GM19438 (cell line): ENCODE data around the gene RUFY3.
"Not testable (repeated sequence)": the region's sequence is repeated elsewhere in the genome, so short reads cannot be mapped to it uniquely, and the experiment has no call there.

Experiments used
- ATAC-seq: cut with Tn5 transposase; IDR thresholded peaks from one replicate; pipeline ENCODE4 v1.9.1; 2021; ENCODE audit warnings: low read depth; ENCODE audit not compliant: unreplicated experiment

The RUFY3 gene

DNA sequence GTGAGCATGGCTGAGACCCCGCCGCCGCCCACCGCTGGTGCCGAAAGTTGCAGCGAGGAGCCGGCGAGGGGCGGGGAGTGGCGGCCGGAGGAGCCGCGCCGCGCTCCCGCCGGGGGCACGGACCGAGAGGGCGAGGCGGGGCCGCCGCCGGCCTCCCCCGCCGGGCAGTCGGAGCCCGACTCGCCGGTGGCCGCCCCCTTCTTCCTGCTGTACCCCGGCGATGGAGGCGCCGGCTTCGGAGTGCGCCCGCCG, 16.9 kb upstream of the RUFY3 start:
- peak; percentile 38 for ATAC-seq

- ATAC-seq = peak; percentile 61
Observed at GRCh38 chr4:70705183-70706043, 16.4 kb upstream of the RUFY3 start.

DNA sequence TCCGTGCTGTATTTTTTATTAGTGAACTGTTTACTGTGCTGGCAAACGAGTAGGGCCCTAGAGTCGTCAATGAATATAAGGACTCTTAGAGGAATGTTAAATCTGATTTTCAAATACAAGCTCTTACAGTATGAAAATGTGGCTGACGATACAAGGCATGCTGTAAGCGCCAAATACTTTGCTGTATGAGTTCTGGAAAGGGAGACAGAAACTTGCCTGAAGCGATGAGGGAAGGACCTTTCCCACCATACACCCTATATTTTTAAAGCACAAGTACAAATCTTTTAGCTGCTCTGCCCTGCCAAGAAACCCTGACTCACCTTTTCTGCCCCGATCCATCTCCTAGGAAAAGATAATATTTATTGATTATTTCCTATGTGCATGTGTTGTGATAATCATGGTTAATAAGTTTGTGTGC, 15.7 kb upstream of the RUFY3 start:
- no peak for ATAC-seq

- no peak for ATAC-seq
Observed at GRCh38 chr4:70706516-70706915, 15.2 kb upstream of the RUFY3 start.

DNA sequence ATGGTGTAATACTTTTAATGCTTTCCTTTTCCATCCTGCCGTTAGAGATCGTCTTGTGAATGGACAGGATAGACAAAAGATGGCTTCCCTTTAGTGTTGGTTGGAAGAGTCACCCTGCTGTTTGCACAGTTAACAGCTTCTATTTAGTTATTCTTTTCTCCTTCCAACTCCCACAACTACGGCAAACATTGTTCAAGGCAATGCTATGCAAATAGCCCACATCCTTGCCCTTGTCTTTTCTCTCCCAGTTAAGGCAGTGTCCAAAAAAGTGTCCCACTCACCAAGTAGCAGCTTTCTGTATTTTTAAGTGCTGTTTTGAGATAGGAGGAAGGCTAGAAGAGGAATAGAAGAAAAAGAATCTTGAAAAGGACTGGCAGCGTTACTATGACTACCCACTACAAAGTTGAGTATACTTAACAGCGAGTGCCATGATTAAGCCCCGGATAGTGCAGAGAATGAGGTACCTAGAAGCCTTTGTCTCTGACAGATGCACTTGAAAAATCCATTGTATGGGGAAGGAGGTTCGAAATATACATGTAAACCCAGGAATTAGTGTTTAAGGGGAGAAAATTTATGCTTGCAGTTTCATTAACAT, 12.1 kb upstream of the RUFY3 start:
- no peak for ATAC-seq

DNA sequence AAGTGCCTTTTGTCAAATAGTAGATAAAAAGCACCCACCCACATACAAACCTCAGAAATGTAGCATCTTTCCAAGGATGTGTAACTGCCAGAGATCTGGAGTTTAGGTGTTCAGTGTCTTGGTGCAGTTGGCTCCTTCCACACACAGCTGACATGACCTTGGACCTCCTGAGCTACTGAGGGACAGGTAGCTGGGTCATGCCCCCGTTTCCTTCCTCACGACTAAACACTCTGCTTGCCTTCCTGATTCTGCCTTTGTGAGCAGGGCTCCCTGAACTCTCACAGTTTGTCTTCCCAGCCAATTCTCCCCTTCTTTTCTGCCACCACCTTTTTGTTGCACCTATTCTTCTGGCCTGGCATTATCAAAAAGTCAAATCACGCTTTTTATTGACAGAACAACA, 10.2 kb upstream of the RUFY3 start:
- no peak for ATAC-seq

- no peak for ATAC-seq
Observed at GRCh38 chr4:70712150-70712549, 9.6 kb upstream of the RUFY3 start.

DNA sequence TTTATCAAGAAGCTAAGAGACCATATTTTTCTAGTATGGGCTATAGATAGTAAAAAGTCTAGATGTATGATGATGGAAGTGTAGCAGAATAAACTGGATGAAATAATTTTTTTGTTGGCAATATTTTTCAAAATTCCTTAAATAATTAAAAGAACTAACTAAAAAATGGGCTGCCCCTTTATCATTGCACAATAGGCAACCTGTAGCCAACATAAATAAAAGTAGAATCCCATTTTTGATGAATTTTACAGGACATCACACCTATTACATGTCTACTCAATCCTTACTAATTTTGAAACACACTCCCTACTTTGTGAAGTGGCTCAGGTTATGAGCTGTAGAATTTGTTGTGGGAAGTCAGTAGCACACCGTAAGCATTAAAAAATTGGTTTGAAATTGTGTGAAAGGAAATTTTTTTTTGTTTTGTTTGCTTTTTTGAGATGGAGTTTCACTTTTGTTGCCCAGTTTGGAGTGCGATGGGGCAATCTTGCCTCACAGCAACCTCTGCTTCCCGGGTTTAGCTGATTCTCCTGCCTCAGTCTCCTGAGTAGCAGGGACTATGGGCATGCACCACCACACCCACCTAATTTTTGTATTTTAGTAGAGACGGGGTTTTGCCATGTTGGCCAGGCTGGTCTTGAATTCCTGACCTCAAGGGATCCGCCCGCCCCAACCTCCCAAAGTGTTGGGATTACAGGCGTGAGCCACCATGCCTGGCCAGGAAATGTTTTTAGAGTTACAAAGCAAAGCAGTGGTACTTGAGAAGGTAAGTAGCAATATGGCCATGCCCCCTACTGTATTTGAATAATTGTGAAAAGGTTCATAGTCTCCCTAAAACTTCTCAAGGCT, 8.9 kb upstream of the RUFY3 start:
- no peak for ATAC-seq

DNA sequence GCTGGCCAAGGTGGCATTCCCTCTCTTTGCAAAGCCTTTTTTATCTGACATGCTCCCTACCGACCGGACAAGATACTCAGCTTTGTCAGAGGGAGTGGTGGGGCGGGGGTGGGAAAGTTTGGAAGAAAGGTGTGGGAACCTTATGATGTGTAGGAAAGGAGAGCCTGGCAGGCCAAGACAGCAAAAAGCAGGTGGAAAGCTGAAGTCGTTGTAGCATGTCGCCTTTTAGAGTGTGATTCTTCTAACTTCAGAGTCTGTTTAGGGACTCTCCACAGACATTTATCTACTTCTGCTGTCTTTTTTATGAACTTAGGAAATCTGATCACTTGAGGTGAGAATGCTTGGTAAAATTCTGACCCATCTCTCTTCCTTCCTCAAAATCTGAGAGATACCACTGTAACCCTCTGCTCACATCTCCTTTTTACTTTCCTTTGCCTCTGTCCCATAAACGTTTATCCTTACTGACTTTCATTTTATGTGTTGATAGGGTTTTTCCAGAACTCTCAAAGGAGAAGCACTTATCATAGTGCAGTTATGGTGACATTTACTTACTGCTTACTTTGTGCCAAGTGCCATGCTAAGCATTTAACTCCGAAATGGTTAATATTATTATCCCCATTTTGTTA, 8.2 kb upstream of the RUFY3 start:
- ATAC-seq = peak; percentile 33

DNA sequence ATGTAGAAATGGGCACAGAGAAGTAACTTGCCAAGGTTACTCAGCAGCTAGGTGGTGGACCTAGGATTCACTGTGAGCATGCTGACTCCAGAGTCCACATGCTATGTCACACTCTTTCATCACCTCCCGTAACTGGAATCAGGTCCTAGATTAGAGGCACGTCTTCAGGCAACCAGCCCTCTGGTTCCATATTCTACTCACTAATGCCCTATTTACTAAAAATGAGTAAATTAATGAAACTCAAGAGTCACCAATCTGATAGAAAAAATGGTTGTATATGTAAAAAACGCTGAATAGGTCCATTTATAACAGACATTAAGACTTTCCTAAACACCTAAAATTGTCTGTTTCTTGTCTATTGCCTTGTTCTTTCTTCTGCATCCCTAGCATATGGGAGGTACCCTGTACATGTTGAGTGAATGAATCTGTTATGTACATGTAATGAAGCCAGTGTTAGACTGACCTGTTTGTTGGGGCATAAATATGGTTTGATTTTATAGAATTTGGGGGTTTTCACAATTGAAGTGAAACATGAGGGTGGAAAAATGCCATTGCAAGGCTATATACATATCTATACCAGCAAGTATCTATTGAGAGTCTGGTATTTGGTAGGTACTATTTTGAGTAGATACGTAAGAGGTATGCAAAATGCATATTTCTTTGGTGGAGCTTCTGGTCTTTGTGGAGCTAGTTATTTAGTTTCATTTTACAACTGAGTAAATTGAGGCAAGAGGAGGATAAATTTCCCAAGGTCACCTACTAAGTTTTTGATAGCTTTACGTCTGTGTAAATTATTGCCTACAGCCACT, 7.5 kb upstream of the RUFY3 start:
- ATAC-seq = peak; percentile 38

DNA sequence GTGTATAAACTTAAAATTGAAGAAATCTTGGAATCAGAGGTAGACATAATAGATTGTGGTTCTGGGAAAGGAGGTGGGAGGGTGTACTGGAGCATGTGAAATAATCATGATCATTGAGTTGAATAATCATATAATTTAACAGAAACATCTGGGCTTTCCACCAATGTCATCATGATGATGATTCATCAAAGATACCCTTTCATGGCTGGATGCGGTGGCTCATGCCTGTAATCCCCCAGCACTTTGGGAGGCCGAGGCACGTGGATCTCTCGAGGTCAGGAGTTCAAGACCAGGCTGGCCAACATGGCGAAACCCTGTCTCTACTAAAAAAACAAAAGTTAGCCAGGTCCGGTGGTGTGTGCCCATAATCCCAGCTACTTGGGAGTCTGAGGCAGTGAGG, 6.7 kb upstream of the RUFY3 start:
- ATAC-seq = peak; percentile 3

DNA sequence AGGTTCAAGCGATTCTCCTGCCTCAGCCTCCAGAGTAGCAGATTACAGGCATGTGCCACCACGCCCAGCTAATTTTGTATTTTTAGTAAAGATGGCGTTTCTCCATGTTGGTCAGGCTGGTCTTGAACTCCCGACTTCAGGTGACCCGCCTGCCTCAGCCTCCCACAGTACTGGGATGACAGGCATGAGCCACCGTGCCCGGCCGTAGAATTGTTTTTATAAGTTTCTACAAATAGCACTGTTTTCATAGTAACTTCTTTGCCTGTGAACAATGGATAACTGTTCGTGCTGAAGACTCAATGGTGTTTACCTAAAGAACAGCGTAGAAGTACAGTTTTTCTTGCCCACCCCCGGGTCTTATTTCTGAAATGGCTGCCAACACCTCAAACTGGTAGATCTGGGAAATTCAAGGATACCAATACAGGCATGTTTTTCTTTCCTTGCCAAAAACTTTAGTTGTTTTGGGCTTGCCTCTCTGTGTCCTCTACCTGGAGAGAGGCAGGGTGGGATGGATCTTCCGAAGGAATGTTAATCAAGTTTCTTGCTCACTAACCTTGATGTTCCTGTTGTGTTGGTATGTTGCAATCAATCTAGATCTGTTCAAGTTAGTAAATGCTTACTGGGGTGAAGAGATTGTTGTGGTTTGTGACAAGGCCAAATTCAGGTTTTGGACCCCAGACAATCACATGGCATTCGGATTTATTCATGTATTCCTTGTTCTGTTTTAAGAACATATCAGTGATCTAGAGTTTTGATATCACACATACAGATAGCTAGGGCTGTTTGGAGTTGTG, 2.8 kb upstream of the RUFY3 start:
- no peak for ATAC-seq

GRCh38 chr4:70722199-70722791, 531 bp downstream of the RUFY3 start:
- no peak for ATAC-seq

DNA sequence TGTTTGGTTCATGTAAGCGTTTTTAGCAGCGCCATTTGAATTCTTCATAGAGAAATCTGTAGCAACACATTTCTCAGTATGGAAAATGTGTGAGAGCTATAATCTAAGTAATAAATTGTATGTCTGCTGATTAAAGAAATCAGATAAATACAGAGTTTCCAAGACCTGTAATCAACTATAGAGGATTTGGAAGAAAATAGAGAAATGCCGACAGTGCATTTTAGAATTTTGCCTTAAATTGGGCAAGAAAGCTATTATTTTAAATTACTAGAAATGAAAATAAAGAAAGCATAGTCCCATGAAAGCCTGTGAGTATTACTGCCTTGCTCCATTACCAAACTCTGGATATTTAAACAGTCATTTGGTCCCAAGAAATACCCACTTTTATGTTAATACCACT, 2.7 kb downstream of the RUFY3 start:
- no peak for ATAC-seq

DNA sequence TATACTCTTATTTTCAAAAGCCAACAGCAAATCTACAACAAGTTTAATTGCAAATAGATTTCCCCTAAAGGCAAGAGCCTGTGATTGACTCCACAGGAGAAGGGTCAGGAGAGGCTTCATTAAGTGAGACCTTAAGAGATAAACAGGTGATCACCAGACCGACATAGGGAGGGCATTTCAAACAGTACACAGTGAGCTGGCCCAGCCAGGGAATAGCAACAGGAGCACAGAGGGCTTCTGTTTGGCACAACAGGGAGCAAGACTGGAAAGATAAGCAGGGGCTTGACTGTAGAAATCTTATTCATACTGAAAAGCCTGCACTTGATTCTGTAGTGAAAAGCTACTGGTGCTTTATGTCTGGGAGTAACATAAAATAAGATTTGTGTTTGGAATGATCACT, 3.9 kb downstream of the RUFY3 start:
- ATAC-seq = no peak

DNA sequence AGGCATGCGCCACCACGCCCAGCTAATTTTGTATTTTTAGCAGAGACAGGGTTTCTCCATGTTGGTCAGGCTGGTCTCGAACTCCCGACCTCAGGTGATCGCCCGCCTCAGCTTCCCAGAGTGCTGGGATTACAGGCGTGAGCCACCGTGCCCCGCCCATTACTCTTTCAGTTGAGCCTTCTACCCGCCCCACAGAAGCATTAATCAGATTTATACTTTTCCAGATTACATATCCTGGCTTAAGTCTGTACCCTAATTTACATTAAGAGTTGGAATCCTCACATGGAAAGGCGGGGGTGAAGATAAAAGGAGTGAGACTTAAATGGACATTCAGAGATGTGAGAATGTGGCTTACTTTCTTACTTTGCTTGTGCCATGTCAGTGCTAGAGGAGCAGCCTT, 4.8 kb downstream of the RUFY3 start:
- not testable (repeated sequence) for ATAC-seq

DNA sequence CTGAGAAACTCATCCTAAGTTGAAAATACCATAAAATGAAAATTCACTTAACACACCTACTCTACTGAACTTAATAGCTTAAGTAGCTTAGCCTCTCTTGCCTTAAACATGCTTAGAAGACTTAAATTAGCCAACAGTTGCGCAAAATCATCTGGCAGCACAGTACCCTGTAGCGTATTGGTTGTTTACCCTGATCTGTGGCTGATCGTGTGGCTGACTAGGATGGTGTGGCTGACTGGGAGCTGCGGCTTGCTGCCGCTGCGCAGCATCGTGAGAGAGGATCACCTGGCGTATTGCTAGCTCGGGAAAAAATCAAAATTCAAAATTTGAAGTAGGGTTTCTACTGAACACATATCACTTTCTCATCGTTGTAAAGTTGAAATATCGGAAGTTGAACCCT, 6.3 kb downstream of the RUFY3 start:
- ATAC-seq = no peak

- not testable (repeated sequence) for ATAC-seq
Observed at GRCh38 chr4:70732878-70733277, 11.1 kb downstream of the RUFY3 start.
